HG03159 (cell line): ENCODE measurements around the gene ZFAND3.

Source experiments
- ATAC-seq: cut with Tn5 transposase; IDR thresholded peaks from one replicate; pipeline ENCODE4 v1.9.1; 2021; ENCODE audit warnings: mild to moderate bottlenecking, moderate library complexity; ENCODE audit not compliant: unreplicated experiment

The ZFAND3 gene

GRCh38 chr6:37798436-37799262, 20.9 kb upstream of the ZFAND3 start:
- ATAC-seq: no peak

GRCh38 chr6:37799263-37799644, 20.3 kb upstream of the ZFAND3 start:
- ATAC-seq: no peak

- ATAC-seq: no peak
Observed at GRCh38 chr6:37800703-37801604, 18.6 kb upstream of the ZFAND3 start.

GRCh38 chr6:37801605-37801940, 18.0 kb upstream of the ZFAND3 start:
- ATAC-seq: no peak

GRCh38 chr6:37802810-37803209, 16.7 kb upstream of the ZFAND3 start:
- no peak for ATAC-seq

GRCh38 chr6:37804586-37804985, 14.9 kb upstream of the ZFAND3 start:
- no peak for ATAC-seq

GRCh38 chr6:37806213-37806612, 13.3 kb upstream of the ZFAND3 start:
- no peak for ATAC-seq

GRCh38 chr6:37807656-37808055, 11.9 kb upstream of the ZFAND3 start:
- no peak for ATAC-seq

GRCh38 chr6:37809197-37809543, 10.4 kb upstream of the ZFAND3 start:
- ATAC-seq: no peak

- ATAC-seq: no peak
Observed at GRCh38 chr6:37812841-37813240, 6.7 kb upstream of the ZFAND3 start.

- no peak for ATAC-seq
Observed at GRCh38 chr6:37814374-37814773, 5.2 kb upstream of the ZFAND3 start.

- no peak for ATAC-seq
Observed at GRCh38 chr6:37816599-37817375, 2.7 kb upstream of the ZFAND3 start.

GRCh38 chr6:37818536-37819176, 871 bp upstream of the ZFAND3 start:
- peak; percentile 67 for ATAC-seq

- ATAC-seq: no peak
Observed at GRCh38 chr6:37819802-37820717, 533 bp downstream of the ZFAND3 start.

GRCh38 chr6:37820718-37821079, 1.2 kb downstream of the ZFAND3 start:
- no peak for ATAC-seq

GRCh38 chr6:37821446-37821845, 1.9 kb downstream of the ZFAND3 start:
- ATAC-seq: no peak

- no peak for ATAC-seq
Observed at GRCh38 chr6:37822851-37823682, 3.5 kb downstream of the ZFAND3 start.

- no peak for ATAC-seq
Observed at GRCh38 chr6:37824170-37824569, 4.6 kb downstream of the ZFAND3 start.

- no peak for ATAC-seq
Observed at GRCh38 chr6:37826188-37826587, 6.7 kb downstream of the ZFAND3 start.
